ENCODE results near the gene CA9.
"Not testable (repeated sequence)": the region's sequence is repeated elsewhere in the genome, so short reads cannot be mapped to it uniquely, and the experiment has no call there.

CA9 gene

GRCh38 chr9:35673132-35674024 is at the start of gene CA9:
TSS of gene CA9 (plus strand) at chr9:35673928. CDS start at chr9:35673960, 32 bp downstream.
- peak in 14 of 56 donors; percentile 5 to 48 (median 25) for DNase-seq

GRCh38 chr9:35627575-35627974 is 46.2 kb upstream of the CA9 start:
- no peak for DNase-seq

GRCh38 chr9:35628389-35628991 is 45.2 kb upstream of the CA9 start:
- no peak for DNase-seq

GRCh38 chr9:35629597-35629996 is 44.1 kb upstream of the CA9 start:
- DNase-seq = no peak

GRCh38 chr9:35635730-35636129 is 38.0 kb upstream of the CA9 start:
- DNase-seq = no peak

- no peak for DNase-seq
These were observed 37.4 kb upstream of the CA9 start for GRCh38 chr9:35636135-35636876.

GRCh38 chr9:35636877-35637246 is 36.9 kb upstream of the CA9 start:
- DNase-seq = not testable (repeated sequence)

- not testable (repeated sequence) for DNase-seq
These were observed 36.2 kb upstream of the CA9 start for GRCh38 chr9:35637427-35637955.

GRCh38 chr9:35638751-35639150 is 35.0 kb upstream of the CA9 start:
- not testable (repeated sequence) for DNase-seq

- DNase-seq = not testable (repeated sequence)
These were observed 34.5 kb upstream of the CA9 start for GRCh38 chr9:35639225-35639624.

GRCh38 chr9:35639631-35640030 is 34.1 kb upstream of the CA9 start:
- DNase-seq = no peak

GRCh38 chr9:35640431-35640830 is 33.3 kb upstream of the CA9 start:
- DNase-seq = not testable (repeated sequence)

- not testable (repeated sequence) for DNase-seq
These were observed 32.2 kb upstream of the CA9 start for GRCh38 chr9:35641478-35641877.

GRCh38 chr9:35643046-35643445 is 30.7 kb upstream of the CA9 start:
- DNase-seq = no peak

GRCh38 chr9:35645736-35646135 is 28.0 kb upstream of the CA9 start:
- not testable (repeated sequence) for DNase-seq

- peak in 6 of 56 donors; percentile 32 to 53 (median 44) for DNase-seq
These were observed 27.6 kb upstream of the CA9 start for GRCh38 chr9:35646153-35646532.

GRCh38 chr9:35646533-35647265 is 27.0 kb upstream of the CA9 start:
- peak; percentile 20 to 93 (median 82) for DNase-seq

- DNase-seq = peak in 4 of 56 donors; percentile 8 to 49 (median 15)
These were observed 24.0 kb upstream of the CA9 start for GRCh38 chr9:35649431-35650340.

- DNase-seq = no peak
These were observed 23.2 kb upstream of the CA9 start, which contains the start of gene SIT1 for GRCh38 chr9:35650341-35651158. TSS of gene SIT1 (minus strand) at chr9:35650931. CDS start at chr9:35650853, 78 bp downstream.
